K562 (cell line): Measurements from ENCODE around the gene SIGLEC7.

Experiments used
- CBX3 ChIP-seq, 2 experiments: IDR thresholded peaks; 1 replicate in 1 of 2; 2 replicates in 1 of 2; pipeline ENCODE4 v1.6.1; 2012; ENCODE audit warnings: inconsistent platforms in 2 of 2, low read length in 2 of 2, borderline replicate concordance in 1 of 2, control low read depth in 1 of 2
- EP300 ChIP-seq: IDR thresholded peaks from 2 replicates; pipeline ENCODE4 v1.6.1; 2012; ENCODE audit warnings: low read length, improper control_type of control experiment
- HMGXB4 ChIP-seq: sonication (generic); formaldehyde crosslinking; IDR thresholded peaks from 2 replicates; pipeline ENCODE4 v1.8.1; 2023; ENCODE audit warnings: mild to moderate bottlenecking, missing genetic modification reagents
- IRF2 ChIP-seq: sonication (generic); formaldehyde crosslinking; IDR thresholded peaks from 2 replicates; pipeline ENCODE4 v1.8.1; 2022; ENCODE audit warnings: mild to moderate bottlenecking, missing genetic modification reagents
- ZBTB8A ChIP-seq: fragments of 450-650 bp; IDR thresholded peaks from 2 replicates; pipeline ENCODE4 v1.6.1; 2018; ENCODE audit warnings: mild to moderate bottlenecking, moderate library complexity; ENCODE audit not compliant: partially characterized antibody

- no peak for TF ChIP-seq CBX3 (IDR thresholded peaks at IDR 0.05; ENCODE audit: borderline replicate concordance in 1 of 2, low read length in 2 of 2)
- TF ChIP-seq IRF2 = no peak
- TF ChIP-seq EP300 = no peak
- TF ChIP-seq ZBTB8A = no peak
- TF ChIP-seq HMGXB4 (CRISPR knock-in tag) = no peak
Observed at GRCh38 chr19:51136851-51137551, 5.1 kb upstream of the SIGLEC7 start.
